D721Med (cell line): ENCODE measurements around the gene TLR2.
"Not testable (repeated sequence)": the region's sequence is repeated elsewhere in the genome, so short reads cannot be mapped to it uniquely, and the experiment has no call there.

Experiments
- DNase-seq: peaks from one replicate; pipeline ENCODE4 v3.0.0; 2011; ENCODE audit warnings: low spot score; ENCODE audit not compliant: insufficient read length
- FAIRE-seq: peaks from 2 replicates; lab custom pipeline; 2011; peaks lifted over from hg19 to GRCh38; lab: Jason Lieb, UNC
- CTCF ChIP-seq: IDR thresholded peaks from 2 replicates; pipeline ENCODE4 v1.5.1; 2012; ENCODE audit warnings: mild to moderate bottlenecking, control low read depth; ENCODE audit not compliant: insufficient read depth; ENCODE audit errors: missing control alignments

Gene TLR2

GRCh38 chr4:153661215-153661822 is 22.8 kb upstream of the TLR2 start:
- FAIRE-seq (no peak), DNase-seq (no peak)
- no peak for TF ChIP-seq CTCF

- no peak for DNase-seq
- no peak for FAIRE-seq
- no peak for TF ChIP-seq CTCF
Measured at GRCh38 chr4:153661908-153662307, 22.2 kb upstream of the TLR2 start.

- DNase-seq (no peak), FAIRE-seq (no peak)
- TF ChIP-seq CTCF: no peak
Measured at GRCh38 chr4:153663667-153664066, 20.4 kb upstream of the TLR2 start.

- not testable (repeated sequence) for DNase-seq, FAIRE-seq
Measured at GRCh38 chr4:153666505-153666904, 17.6 kb upstream of the TLR2 start.

GRCh38 chr4:153668647-153669046 is 15.4 kb upstream of the TLR2 start:
- DNase-seq: no peak
- no peak for TF ChIP-seq CTCF
- FAIRE-seq: no peak

- no peak for TF ChIP-seq CTCF
- DNase-seq (no peak), FAIRE-seq (no peak)
Measured at GRCh38 chr4:153669838-153670237, 14.2 kb upstream of the TLR2 start.

- FAIRE-seq: no peak
- TF ChIP-seq CTCF: no peak
Measured at GRCh38 chr4:153676486-153676885, 7.6 kb upstream of the TLR2 start.

GRCh38 chr4:153676984-153677383 is 7.1 kb upstream of the TLR2 start:
- FAIRE-seq (no peak), DNase-seq (no peak)
- no peak for TF ChIP-seq CTCF

More at GRCh38 chr4:153676486-153676885, 7.6 kb upstream of the TLR2 start:
- DNase-seq: no peak
